ENCODE results near the gene PTOV1. TPM values are rescaled to one million over a fixed set of nuclear protein-coding genes. Genes with fewer than 3 reads are reported as not detected.

PTOV1 gene
- total RNA-seq, 2 experiments from 2014 or later: 105 to 124 TPM

DNA sequence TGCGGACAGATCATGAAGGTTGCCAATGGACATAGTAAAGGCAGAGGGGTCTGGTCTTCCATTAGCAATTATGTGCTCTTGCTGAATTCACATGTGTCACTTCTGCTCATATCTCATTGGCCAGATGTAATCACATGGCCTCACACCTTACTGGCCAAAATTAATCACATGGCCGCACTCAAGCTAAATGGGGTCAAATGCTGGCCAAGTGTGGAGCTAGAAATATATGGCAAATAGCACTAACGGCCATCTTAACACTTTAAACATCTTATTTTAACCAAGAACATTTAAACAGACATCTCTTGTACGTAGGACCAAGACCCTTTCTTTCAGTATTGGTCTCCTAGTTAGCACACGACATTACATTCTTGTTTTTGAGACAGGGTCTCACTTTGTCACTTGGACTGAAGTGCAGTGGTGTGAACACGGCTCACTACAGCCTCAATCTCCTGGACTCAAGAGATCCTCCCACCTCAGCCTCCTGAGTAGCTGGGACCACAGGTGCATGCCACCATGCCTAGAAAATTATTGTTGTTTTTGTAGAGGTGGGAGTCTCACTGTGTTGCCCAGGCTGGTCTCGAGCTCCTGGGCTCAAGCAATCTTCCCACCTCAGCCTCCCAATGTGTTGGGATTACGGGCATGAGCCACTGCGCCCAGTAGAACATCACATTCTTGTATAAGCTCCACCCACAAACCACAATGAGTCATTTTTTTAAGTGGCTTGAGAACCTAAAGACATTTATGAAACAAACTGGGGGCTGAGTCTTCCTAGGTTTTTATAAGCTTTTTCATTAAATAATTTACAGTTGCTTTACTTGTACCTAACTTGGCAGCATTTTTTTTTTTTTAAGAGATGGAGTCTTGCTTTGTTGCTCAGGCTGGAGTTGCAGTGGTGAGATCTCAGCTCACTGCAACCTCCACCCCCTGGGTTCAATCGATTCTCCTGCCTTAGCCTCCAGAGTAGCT, 2.9 kb upstream of the PTOV1 start:
- H3K9me2 ChIP-seq (ENCODE audit: insufficient read depth, low read length): no peaks in the 10 kb centered on the region
- H4K20me1 ChIP-seq (ENCODE audit: insufficient read depth, low read length): peaks cover 13% of the 10 kb centered on the region; the same call in 1 of the 2 replicates
- no peak overlapping the region for H3K27ac ChIP-seq (ENCODE audit: low read depth, low read length, poor library complexity, severe bottlenecking)
- H2AFZ ChIP-seq (ENCODE audit: low read length): no peak overlapping the region
- H3K9me3 ChIP-seq (ENCODE audit: low read length): no peaks in the 10 kb centered on the region
- no peak overlapping the region for H3K4me3 ChIP-seq (ENCODE audit: low read depth, low read length, poor library complexity, severe bottlenecking)
- ChIA-PET CTCF (ENCODE audit: unreplicated experiment) (no interaction called here), POLR2A (no interaction called here)
- H3K79me2 ChIP-seq (ENCODE audit: insufficient read depth, low read depth, low read length): peaks cover 14% of the 10 kb centered on the region
- DNase-seq (ENCODE audit: low spot score): no peak
- TF ChIP-seq, protein P1, sequence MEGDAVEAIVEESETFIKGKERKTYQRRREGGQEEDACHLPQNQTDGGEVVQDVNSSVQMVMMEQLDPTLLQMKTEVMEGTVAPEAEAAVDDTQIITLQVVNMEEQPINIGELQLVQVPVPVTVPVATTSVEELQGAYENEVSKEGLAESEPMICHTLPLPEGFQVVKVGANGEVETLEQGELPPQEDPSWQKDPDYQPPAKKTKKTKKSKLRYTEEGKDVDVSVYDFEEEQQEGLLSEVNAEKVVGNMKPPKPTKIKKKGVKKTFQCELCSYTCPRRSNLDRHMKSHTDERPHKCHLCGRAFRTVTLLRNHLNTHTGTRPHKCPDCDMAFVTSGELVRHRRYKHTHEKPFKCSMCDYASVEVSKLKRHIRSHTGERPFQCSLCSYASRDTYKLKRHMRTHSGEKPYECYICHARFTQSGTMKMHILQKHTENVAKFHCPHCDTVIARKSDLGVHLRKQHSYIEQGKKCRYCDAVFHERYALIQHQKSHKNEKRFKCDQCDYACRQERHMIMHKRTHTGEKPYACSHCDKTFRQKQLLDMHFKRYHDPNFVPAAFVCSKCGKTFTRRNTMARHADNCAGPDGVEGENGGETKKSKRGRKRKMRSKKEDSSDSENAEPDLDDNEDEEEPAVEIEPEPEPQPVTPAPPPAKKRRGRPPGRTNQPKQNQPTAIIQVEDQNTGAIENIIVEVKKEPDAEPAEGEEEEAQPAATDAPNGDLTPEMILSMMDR (conservative IDR thresholded peaks at IDR 0.05; ENCODE audit: low read length): no peak
- no peak for TF ChIP-seq EZH2phosphoT487 (IDR thresholded peaks at IDR 0.05; ENCODE audit: borderline replicate concordance, low read depth, low read length)
- intact Hi-C loops (cut with micrococcal nuclease; ENCODE audit: unreplicated experiment): no loop called here
- peaks cover 28% of the 10 kb centered on the region for H3K4me1 ChIP-seq (ENCODE audit: insufficient read depth, low read length, poor library complexity, severe bottlenecking)
- H3K36me3 ChIP-seq (ENCODE audit: insufficient read depth, low read length): peaks cover 6% of the 10 kb centered on the region; the same call in 1 of the 2 replicates
- BruUV-seq (replicated peaks): no TSS peak
- no peak overlapping the region for H3K4me2 ChIP-seq (ENCODE audit: low read length)

- no peaks in the 10 kb centered on the region for H3K9me2 ChIP-seq (ENCODE audit: insufficient read depth, low read length)
- H2AFZ ChIP-seq (ENCODE audit: low read length): no peak overlapping the region
- peaks cover 32% of the 10 kb centered on the region for H3K4me1 ChIP-seq (ENCODE audit: insufficient read depth, low read length, poor library complexity, severe bottlenecking)
- POLR2A ChIA-PET: no interaction called here
- DNase-seq (ENCODE audit: low spot score): no peak
- H3K27ac ChIP-seq (ENCODE audit: low read depth, low read length, poor library complexity, severe bottlenecking): no peak overlapping the region
- no TSS peak for BruUV-seq (replicated peaks)
- H3K36me3 ChIP-seq (ENCODE audit: insufficient read depth, low read length): peaks cover 7% of the 10 kb centered on the region; the same call in 1 of the 2 replicates
- peaks cover 23% of the 10 kb centered on the region for H3K79me2 ChIP-seq (ENCODE audit: insufficient read depth, low read depth, low read length)
- CTCF ChIA-PET (ENCODE audit: unreplicated experiment): no interaction called here
- H3K9me3 ChIP-seq (ENCODE audit: low read length): no peaks in the 10 kb centered on the region
- TF ChIP-seq, protein P1 (conservative IDR thresholded peaks at IDR 0.05; ENCODE audit: low read length): no peak
- TF ChIP-seq EZH2phosphoT487 (IDR thresholded peaks at IDR 0.05; ENCODE audit: borderline replicate concordance, low read depth, low read length): no peak
- peaks cover 20% of the 10 kb centered on the region for H4K20me1 ChIP-seq (ENCODE audit: insufficient read depth, low read length)
- no peak overlapping the region for H3K4me3 ChIP-seq (ENCODE audit: low read depth, low read length, poor library complexity, severe bottlenecking)
- intact Hi-C loops (cut with micrococcal nuclease; ENCODE audit: unreplicated experiment): no loop called here
- H3K4me2 ChIP-seq (ENCODE audit: low read length): no peak overlapping the region
These were observed 2.0 kb upstream of the PTOV1 start for GRCh38 chr19:49848938-49849337.
